GM23338 (cell line): ENCODE measurements around the gene NRP1. TPM values are rescaled to one million over a fixed set of nuclear protein-coding genes. Genes with fewer than 3 reads are reported as not detected.

Experiments
- ATAC-seq: fragments of 200-7000 bp; cut with Tn5 transposase; 3 replicates; pipeline ENCODE4 v1.9.1; 2020
- DNase-seq: peaks from one replicate; pipeline ENCODE4 v3.0.0-alpha.2; 2015; ENCODE audit warnings: low spot score
- H2AFZ ChIP-seq: fragments of 200-600 bp; sonication (generic); 2 replicates; pipeline ENCODE4 v1.8.0; 2016; ENCODE audit warnings: antibody characterized with exemption, mild to moderate bottlenecking, moderate library complexity
- H3F3A ChIP-seq: fragments of 200-600 bp; sonication (generic); replicated peaks from 2 replicates; pipeline ENCODE4 v1.8.0; 2017; ENCODE audit warnings: antibody characterized with exemption, mixed run types, low read depth
- H3K27ac ChIP-seq: fragments of 200-600 bp; sonication (generic); 2 replicates; pipeline ENCODE4 v1.6.1; 2016; ENCODE audit warnings: low read depth
- H3K27me3 ChIP-seq: fragments of 200-600 bp; sonication (generic); 2 replicates; pipeline ENCODE4 v1.8.0; 2016; ENCODE audit warnings: mild to moderate bottlenecking, mixed run types, moderate library complexity; ENCODE audit not compliant: insufficient read depth
- H3K36me3 ChIP-seq: fragments of 200-600 bp; sonication (generic); 2 replicates; pipeline ENCODE4 v1.8.0; 2016; ENCODE audit warnings: mild to moderate bottlenecking; ENCODE audit not compliant: insufficient read depth
- H3K4me1 ChIP-seq: fragments of 200-600 bp; sonication (generic); 2 replicates; pipeline ENCODE4 v1.8.0; 2016; ENCODE audit warnings: mild to moderate bottlenecking, moderate library complexity; ENCODE audit not compliant: insufficient read depth
- H3K4me2 ChIP-seq: fragments of 200-600 bp; sonication (generic); 2 replicates; pipeline ENCODE4 v1.7.1; 2017; ENCODE audit warnings: mixed run types
- H3K4me3 ChIP-seq: fragments of 200-600 bp; sonication (generic); 2 replicates; pipeline ENCODE4 v1.6.1; 2016; ENCODE audit warnings: mixed run types
- H3K79me2 ChIP-seq: fragments of 200-600 bp; sonication (generic); replicated peaks from 2 replicates; pipeline ENCODE4 v1.8.0; 2017; ENCODE audit warnings: mild to moderate bottlenecking; ENCODE audit not compliant: insufficient read depth
- H3K9me2 ChIP-seq: fragments of 200-600 bp; sonication (generic); 2 replicates; pipeline ENCODE4 v1.8.0; 2017; ENCODE audit not compliant: insufficient read depth
- H4K20me1 ChIP-seq: fragments of 200-600 bp; sonication (generic); replicated peaks from 2 replicates; pipeline ENCODE4 v1.8.0; 2017; ENCODE audit warnings: mild to moderate bottlenecking; ENCODE audit not compliant: insufficient read depth
- H3K27ac Mint-ChIP-seq: 2 replicates; pipeline ENCODE4 v1.8.0; 2020; ENCODE audit warnings: inconsistent platforms, mild to moderate bottlenecking, moderate library complexity, mixed read lengths
- H3K27me3 Mint-ChIP-seq: 3 replicates; pipeline ENCODE4 v1.8.0; 2022; ENCODE audit warnings: low read depth, mild to moderate bottlenecking, moderate library complexity, mixed read lengths, inconsistent platforms; ENCODE audit not compliant: insufficient read depth, poor library complexity
- H3K36me3 Mint-ChIP-seq: 3 replicates; pipeline ENCODE4 v1.8.0; 2021; ENCODE audit warnings: low read depth, mild to moderate bottlenecking, inconsistent platforms, moderate library complexity, mixed read lengths
- H3K4me1 Mint-ChIP-seq: 3 replicates; pipeline ENCODE4 v1.8.0; 2020; ENCODE audit warnings: mild to moderate bottlenecking, inconsistent platforms, mixed read lengths
- H3K4me3 Mint-ChIP-seq: 3 replicates; pipeline ENCODE4 v1.8.0; 2021; ENCODE audit warnings: moderate library complexity, mild to moderate bottlenecking, inconsistent platforms, mixed read lengths
- H3K9me3 Mint-ChIP-seq: 3 replicates; pipeline ENCODE4 v1.8.0; 2020; ENCODE audit warnings: moderate library complexity, mild to moderate bottlenecking, inconsistent platforms, mixed read lengths
- EZH2phosphoT487 ChIP-seq: fragments of 200-600 bp; sonication (generic); IDR thresholded peaks from one replicate; pipeline ENCODE4 v1.8.1; 2018; ENCODE audit warnings: antibody characterized with exemption; ENCODE audit not compliant: unreplicated experiment
- JUNB ChIP-seq: IDR thresholded peaks from one replicate; pipeline ENCODE4 v1.6.1; 2016; ENCODE audit warnings: antibody characterized with exemption; ENCODE audit not compliant: unreplicated experiment
- NANOG ChIP-seq: IDR thresholded peaks from 2 replicates; pipeline ENCODE4 v1.6.1; 2016; ENCODE audit warnings: antibody characterized with exemption, borderline replicate concordance
- POLR2AphosphoS5 ChIP-seq: IDR thresholded peaks from 2 replicates; pipeline ENCODE4 v1.6.1; 2016; ENCODE audit warnings: antibody characterized with exemption, low read depth
- STAT1 ChIP-seq: IDR thresholded peaks from one replicate; pipeline ENCODE4 v1.6.1; 2016; ENCODE audit warnings: antibody characterized with exemption; ENCODE audit not compliant: unreplicated experiment
- ZNF114 ChIP-seq: fragments of 250-450 bp; sonication (Bioruptor Pico); IDR thresholded peaks from 2 replicates; pipeline ENCODE4 v1.5.0; 2020; ENCODE audit warnings: mild to moderate bottlenecking, moderate library complexity
- ZNF331 ChIP-seq: fragments of 250-450 bp; sonication (Bioruptor Pico); IDR thresholded peaks from 2 replicates; pipeline ENCODE4 v1.5.0; 2020; ENCODE audit warnings: low read depth, mild to moderate bottlenecking, moderate library complexity
- polyA plus RNA-seq: library from polyadenylated mRNA; unstranded; fragments of >200 nt; fragmentation: Nextera tagmentation; extraction: Ambion mirVana; gene quantifications from 2 replicates; pipeline ENCODE4 v1.2.1, GENCODE V29; 2016
- total RNA-seq: library from RNA; depleted of rRNA; stranded (reverse); fragments of >200 nt; shearing (Covaris generic); gene quantifications from 2 replicates; pipeline ENCODE4 v1.2.3, GENCODE V29; 2014
- TF ChIP-seq, protein P1 (sequence below): IDR thresholded peaks from one replicate; pipeline ENCODE4 v1.6.1; 2018; ENCODE audit warnings: antibody characterized with exemption; ENCODE audit not compliant: unreplicated experiment
- TF ChIP-seq, protein P2 (sequence below): IDR thresholded peaks from 2 replicates; pipeline ENCODE4 v1.6.1; 2016; ENCODE audit warnings: antibody characterized with exemption
- TF ChIP-seq, protein P3 (sequence below), 2 experiments: fragments of 200-600 bp in 1 of 2; sonication (generic) in 1 of 2; conservative IDR thresholded peaks; 2 replicates each; pipeline versions ENCODE4 v1.5.1 to v1.6.1; 2016 to 2017; ENCODE audit warnings: antibody characterized with exemption in 2 of 2, low read depth in 2 of 2, mild to moderate bottlenecking in 2 of 2, moderate library complexity in 1 of 2

The NRP1 gene
- total and polyA plus RNA-seq, 2 experiments from 2014 or later: 2.9 to 3.5 TPM

DNA sequence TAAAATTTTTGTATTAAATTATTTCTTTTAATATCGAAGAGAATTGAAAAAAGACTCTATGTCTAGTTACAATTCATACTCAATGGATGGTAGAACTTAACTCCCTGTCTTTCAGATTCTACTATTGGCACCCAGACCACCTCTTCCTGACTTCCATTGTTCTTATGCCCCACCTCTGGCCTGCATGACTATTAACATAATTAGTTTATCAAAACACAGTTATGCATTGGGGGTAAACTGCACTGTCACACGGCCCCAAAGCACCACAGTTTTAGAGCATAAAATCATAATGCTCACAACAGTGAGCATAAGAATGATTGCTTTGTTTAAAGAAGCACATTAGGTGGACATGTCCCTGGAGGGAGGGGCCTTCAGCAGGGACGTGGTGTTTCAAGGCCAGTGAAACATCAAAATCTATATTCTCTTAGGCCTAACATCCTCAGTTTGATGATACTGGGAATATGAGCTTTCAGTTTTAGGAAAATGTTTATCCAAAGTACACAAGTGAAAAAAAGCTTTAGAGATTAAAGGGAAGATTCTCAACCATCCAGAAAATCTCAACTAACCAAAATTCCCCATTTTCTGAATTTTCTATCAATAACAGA is 79.8 kb downstream of the NRP1 start:
- Histone ChIP-seq H4K20me1 (no peaks in the 10 kb centered on the region), H3K27me3 (no peaks in the 10 kb centered on the region), H3K27ac (no peak overlapping the region), H3K4me2 (no peak overlapping the region), H3K36me3 (no peaks in the 10 kb centered on the region), H3F3A (no peaks in the 10 kb centered on the region), H3K4me3 (no peak overlapping the region), H3K79me2 (no peaks in the 10 kb centered on the region), H3K9me2 (no peaks in the 10 kb centered on the region), H3K4me1 (peaks cover 6% of the 10 kb centered on the region; the same call in 1 of the 2 replicates), H2AFZ (no peak overlapping the region)
- Mint-ChIP-seq H3K27ac (no peak overlapping the region), H3K9me3 (no peaks in the 10 kb centered on the region), H3K4me1 (peaks cover 15% of the 10 kb centered on the region), H3K4me3 (no peak overlapping the region), H3K36me3 (no peaks in the 10 kb centered on the region), H3K27me3 (peaks cover 3% of the 10 kb centered on the region)
- no peak for ATAC-seq
- no peak for DNase-seq
- TF ChIP-seq ZNF331 (CRISPR knock-in tag) (no peak), EZH2phosphoT487 (no peak), POLR2AphosphoS5 (no peak)
- TF ChIP-seq, protein P1, sequence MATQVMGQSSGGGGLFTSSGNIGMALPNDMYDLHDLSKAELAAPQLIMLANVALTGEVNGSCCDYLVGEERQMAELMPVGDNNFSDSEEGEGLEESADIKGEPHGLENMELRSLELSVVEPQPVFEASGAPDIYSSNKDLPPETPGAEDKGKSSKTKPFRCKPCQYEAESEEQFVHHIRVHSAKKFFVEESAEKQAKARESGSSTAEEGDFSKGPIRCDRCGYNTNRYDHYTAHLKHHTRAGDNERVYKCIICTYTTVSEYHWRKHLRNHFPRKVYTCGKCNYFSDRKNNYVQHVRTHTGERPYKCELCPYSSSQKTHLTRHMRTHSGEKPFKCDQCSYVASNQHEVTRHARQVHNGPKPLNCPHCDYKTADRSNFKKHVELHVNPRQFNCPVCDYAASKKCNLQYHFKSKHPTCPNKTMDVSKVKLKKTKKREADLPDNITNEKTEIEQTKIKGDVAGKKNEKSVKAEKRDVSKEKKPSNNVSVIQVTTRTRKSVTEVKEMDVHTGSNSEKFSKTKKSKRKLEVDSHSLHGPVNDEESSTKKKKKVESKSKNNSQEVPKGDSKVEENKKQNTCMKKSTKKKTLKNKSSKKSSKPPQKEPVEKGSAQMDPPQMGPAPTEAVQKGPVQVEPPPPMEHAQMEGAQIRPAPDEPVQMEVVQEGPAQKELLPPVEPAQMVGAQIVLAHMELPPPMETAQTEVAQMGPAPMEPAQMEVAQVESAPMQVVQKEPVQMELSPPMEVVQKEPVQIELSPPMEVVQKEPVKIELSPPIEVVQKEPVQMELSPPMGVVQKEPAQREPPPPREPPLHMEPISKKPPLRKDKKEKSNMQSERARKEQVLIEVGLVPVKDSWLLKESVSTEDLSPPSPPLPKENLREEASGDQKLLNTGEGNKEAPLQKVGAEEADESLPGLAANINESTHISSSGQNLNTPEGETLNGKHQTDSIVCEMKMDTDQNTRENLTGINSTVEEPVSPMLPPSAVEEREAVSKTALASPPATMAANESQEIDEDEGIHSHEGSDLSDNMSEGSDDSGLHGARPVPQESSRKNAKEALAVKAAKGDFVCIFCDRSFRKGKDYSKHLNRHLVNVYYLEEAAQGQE: no peak
- TF ChIP-seq, protein P2, sequence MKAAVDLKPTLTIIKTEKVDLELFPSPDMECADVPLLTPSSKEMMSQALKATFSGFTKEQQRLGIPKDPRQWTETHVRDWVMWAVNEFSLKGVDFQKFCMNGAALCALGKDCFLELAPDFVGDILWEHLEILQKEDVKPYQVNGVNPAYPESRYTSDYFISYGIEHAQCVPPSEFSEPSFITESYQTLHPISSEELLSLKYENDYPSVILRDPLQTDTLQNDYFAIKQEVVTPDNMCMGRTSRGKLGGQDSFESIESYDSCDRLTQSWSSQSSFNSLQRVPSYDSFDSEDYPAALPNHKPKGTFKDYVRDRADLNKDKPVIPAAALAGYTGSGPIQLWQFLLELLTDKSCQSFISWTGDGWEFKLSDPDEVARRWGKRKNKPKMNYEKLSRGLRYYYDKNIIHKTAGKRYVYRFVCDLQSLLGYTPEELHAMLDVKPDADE: no peak

DNA sequence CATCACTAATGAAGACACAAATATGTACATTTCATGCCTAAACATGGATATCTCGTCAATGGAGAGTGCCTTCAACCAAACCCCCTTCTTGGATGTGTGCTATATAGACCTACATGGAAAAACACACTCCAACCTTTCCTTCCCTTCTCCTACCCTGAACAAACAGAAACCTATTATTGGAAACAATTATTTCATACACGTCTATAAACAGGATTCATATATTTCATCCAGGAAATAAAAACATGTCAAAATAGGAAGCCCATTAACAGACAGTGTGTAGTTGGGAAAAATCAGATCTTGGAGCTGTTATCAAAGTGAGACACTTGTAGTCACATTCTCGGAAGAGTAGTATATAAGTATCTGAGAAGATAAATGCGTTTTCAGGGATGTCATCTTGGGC is 81.1 kb downstream of the NRP1 start:
- H3K36me3 ChIP-seq: no peaks in the 10 kb centered on the region
- H4K20me1 ChIP-seq: no peaks in the 10 kb centered on the region
- Mint-ChIP-seq H3K36me3 (no peaks in the 10 kb centered on the region), H3K27ac (no peak overlapping the region), H3K9me3 (no peaks in the 10 kb centered on the region), H3K27me3 (peaks cover 3% of the 10 kb centered on the region), H3K4me3 (no peak overlapping the region), H3K4me1 (peaks cover 11% of the 10 kb centered on the region)
- no peaks in the 10 kb centered on the region for H3F3A ChIP-seq
- peaks cover 3% of the 10 kb centered on the region; the same call in 1 of the 2 replicates for H3K4me1 ChIP-seq
- DNase-seq (no peak), ATAC-seq (no peak)
- H2AFZ ChIP-seq: no peak overlapping the region
- H3K27me3 ChIP-seq: no peaks in the 10 kb centered on the region
- no peaks in the 10 kb centered on the region for H3K9me2 ChIP-seq
- no peak overlapping the region for H3K4me2 ChIP-seq
- H3K27ac ChIP-seq: no peak overlapping the region
- no peaks in the 10 kb centered on the region for H3K79me2 ChIP-seq
- H3K4me3 ChIP-seq: no peak overlapping the region
- no peak for TF ChIP-seq EZH2phosphoT487
- TF ChIP-seq JUNB: no peak
- TF ChIP-seq NANOG: no peak
- TF ChIP-seq ZNF331 (CRISPR knock-in tag): no peak
- TF ChIP-seq, protein P3, sequence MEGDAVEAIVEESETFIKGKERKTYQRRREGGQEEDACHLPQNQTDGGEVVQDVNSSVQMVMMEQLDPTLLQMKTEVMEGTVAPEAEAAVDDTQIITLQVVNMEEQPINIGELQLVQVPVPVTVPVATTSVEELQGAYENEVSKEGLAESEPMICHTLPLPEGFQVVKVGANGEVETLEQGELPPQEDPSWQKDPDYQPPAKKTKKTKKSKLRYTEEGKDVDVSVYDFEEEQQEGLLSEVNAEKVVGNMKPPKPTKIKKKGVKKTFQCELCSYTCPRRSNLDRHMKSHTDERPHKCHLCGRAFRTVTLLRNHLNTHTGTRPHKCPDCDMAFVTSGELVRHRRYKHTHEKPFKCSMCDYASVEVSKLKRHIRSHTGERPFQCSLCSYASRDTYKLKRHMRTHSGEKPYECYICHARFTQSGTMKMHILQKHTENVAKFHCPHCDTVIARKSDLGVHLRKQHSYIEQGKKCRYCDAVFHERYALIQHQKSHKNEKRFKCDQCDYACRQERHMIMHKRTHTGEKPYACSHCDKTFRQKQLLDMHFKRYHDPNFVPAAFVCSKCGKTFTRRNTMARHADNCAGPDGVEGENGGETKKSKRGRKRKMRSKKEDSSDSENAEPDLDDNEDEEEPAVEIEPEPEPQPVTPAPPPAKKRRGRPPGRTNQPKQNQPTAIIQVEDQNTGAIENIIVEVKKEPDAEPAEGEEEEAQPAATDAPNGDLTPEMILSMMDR (conservative IDR thresholded peaks at IDR 0.05; ENCODE audit: low read depth in 2 of 2): no peak
- no peak for TF ChIP-seq STAT1
- no peak for TF ChIP-seq ZNF114 (CRISPR knock-in tag)
- no peak for TF ChIP-seq POLR2AphosphoS5
